Smooth muscle cell (in vitro differentiated cells): ENCODE data around the gene SNF8. TPM values are rescaled to one million over a fixed set of nuclear protein-coding genes. Genes with fewer than 3 reads are reported as not detected.

ENCODE experiments used
- DNase-seq: peaks from one replicate; lab custom pipeline; 2025; ENCODE audit not compliant: unreplicated experiment; lab: John Stamatoyannopoulos, UW
- H2AFZ ChIP-seq: fragments of 200-600 bp; sonication (generic); 2 replicates; pipeline ENCODE4 v1.6.0; 2016; ENCODE audit warnings: antibody characterized with exemption, low read depth, mild to moderate bottlenecking
- H3F3A ChIP-seq: fragments of 200-600 bp; sonication (generic); 2 replicates; pipeline ENCODE4 v1.6.0; 2017; ENCODE audit warnings: antibody characterized with exemption, low read depth
- H3K27ac ChIP-seq: fragments of 200-600 bp; sonication (generic); 2 replicates; pipeline ENCODE4 v1.5.1; 2016; ENCODE audit warnings: low read depth, mild to moderate bottlenecking
- H3K27me3 ChIP-seq: fragments of 200-600 bp; sonication (generic); 2 replicates; pipeline ENCODE4 v1.6.1; 2016; ENCODE audit warnings: low read depth, mild to moderate bottlenecking
- H3K36me3 ChIP-seq: fragments of 200-600 bp; sonication (generic); 2 replicates; pipeline ENCODE4 v1.5.1; 2016; ENCODE audit warnings: low read depth
- H3K4me1 ChIP-seq: fragments of 200-600 bp; sonication (generic); 2 replicates; pipeline ENCODE4 v1.5.1; 2016; ENCODE audit warnings: low read depth
- H3K4me2 ChIP-seq: fragments of 200-600 bp; sonication (generic); 2 replicates; pipeline ENCODE4 v1.6.0; 2016; ENCODE audit warnings: mild to moderate bottlenecking
- H3K4me3 ChIP-seq: fragments of 200-600 bp; sonication (generic); 2 replicates; pipeline ENCODE4 v1.5.1; 2016; ENCODE audit warnings: mild to moderate bottlenecking
- H3K79me2 ChIP-seq: fragments of 200-600 bp; sonication (generic); 2 replicates; pipeline ENCODE4 v1.6.0; 2016; ENCODE audit warnings: low read depth, mild to moderate bottlenecking
- H3K9ac ChIP-seq: fragments of 200-600 bp; sonication (generic); 2 replicates; pipeline ENCODE4 v1.6.0; 2016; ENCODE audit warnings: low read depth
- H3K9me3 ChIP-seq: fragments of 200-600 bp; sonication (generic); replicated peaks from 2 replicates; pipeline ENCODE4 v1.5.1; 2016; ENCODE audit warnings: low read depth
- H4K20me1 ChIP-seq: fragments of 200-600 bp; sonication (generic); 2 replicates; pipeline ENCODE4 v1.6.0; 2016; ENCODE audit warnings: low read depth
- WGBS: methylation state at CpG from one replicate; pipeline ENCODE4 v1.1.7; 2016; ENCODE audit warnings: low lambda C conversion rate; 5-methylcytosine and 5-hydroxymethylcytosine counted together
- polyA plus RNA-seq: library from polyadenylated mRNA; unstranded; fragments of >200 nt; fragmentation: Nextera tagmentation; extraction: Ambion mirVana; gene quantifications from 2 replicates; pipeline ENCODE4 v1.2.1, GENCODE V29; 2016
- total RNA-seq: library from RNA; depleted of rRNA; stranded (reverse); fragments of >200 nt; gene quantifications from 2 replicates; pipeline ENCODE4 v1.2.3, GENCODE V29; 2014
- TF ChIP-seq, protein P1 (sequence below): fragments of 200-600 bp; sonication (generic); IDR thresholded peaks from 2 replicates; pipeline ENCODE4 v1.5.1; 2017; ENCODE audit warnings: borderline replicate concordance, mild to moderate bottlenecking, antibody characterized with exemption; ENCODE audit not compliant: insufficient read depth, poor library complexity, severe bottlenecking

SNF8 gene, protein sequence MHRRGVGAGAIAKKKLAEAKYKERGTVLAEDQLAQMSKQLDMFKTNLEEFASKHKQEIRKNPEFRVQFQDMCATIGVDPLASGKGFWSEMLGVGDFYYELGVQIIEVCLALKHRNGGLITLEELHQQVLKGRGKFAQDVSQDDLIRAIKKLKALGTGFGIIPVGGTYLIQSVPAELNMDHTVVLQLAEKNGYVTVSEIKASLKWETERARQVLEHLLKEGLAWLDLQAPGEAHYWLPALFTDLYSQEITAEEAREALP
- total RNA-seq (69.0 and 69.6 TPM in 2 replicates), polyA plus RNA-seq (260 and 263 TPM in 2 replicates)

DNA sequence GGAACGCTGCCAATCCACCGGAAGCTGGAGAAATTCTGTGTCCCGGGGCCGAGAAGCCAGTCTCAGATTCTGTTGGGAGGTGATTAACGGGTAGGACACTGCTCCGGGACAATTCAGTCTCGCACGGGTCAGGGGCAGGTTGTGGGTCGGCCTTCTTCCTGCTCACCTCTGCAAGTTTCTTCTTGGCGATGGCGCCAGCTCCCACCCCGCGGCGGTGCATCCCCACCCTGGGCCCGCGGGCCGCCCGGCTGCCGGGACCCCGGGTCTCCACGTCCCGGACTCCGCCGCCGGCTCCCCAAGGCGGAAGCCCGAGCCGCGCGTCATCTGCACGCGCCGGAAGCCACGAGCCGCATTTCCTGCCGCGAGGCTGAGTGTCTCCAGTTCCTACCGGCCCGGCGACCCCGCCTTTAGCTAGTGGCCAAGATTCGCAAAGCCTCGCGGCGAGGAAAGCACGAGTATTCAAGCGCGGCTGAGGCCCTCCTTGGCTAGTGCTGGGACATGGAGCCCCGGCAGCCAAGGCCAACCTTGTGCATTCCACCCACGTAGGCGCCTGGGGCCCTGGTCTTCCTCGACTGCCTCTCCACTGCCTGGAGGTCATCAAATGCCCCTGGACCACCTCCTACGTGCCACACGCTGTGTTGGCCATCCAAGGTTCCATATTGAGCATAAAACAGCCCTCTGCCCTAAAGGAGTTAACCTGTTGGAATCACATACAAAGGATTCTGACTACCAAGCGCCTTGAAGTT, at the start of gene SNF8:
SNF8 (minus strand) TSS at position 328 of the 746 bp plus-strand sequence; CDS start at position 220, 108 bp downstream.
- TF ChIP-seq, protein P1, sequence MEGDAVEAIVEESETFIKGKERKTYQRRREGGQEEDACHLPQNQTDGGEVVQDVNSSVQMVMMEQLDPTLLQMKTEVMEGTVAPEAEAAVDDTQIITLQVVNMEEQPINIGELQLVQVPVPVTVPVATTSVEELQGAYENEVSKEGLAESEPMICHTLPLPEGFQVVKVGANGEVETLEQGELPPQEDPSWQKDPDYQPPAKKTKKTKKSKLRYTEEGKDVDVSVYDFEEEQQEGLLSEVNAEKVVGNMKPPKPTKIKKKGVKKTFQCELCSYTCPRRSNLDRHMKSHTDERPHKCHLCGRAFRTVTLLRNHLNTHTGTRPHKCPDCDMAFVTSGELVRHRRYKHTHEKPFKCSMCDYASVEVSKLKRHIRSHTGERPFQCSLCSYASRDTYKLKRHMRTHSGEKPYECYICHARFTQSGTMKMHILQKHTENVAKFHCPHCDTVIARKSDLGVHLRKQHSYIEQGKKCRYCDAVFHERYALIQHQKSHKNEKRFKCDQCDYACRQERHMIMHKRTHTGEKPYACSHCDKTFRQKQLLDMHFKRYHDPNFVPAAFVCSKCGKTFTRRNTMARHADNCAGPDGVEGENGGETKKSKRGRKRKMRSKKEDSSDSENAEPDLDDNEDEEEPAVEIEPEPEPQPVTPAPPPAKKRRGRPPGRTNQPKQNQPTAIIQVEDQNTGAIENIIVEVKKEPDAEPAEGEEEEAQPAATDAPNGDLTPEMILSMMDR: no peak
- Histone ChIP-seq H3K9ac (peak within 1 kb of the TSS; percentile 94), H3K27me3 (no peaks in the 10 kb centered on the region), H3K27ac (peak within 1 kb of the TSS; percentile 90), H3K36me3 (no peaks in the 10 kb centered on the region), H3K4me2 (peak within 1 kb of the TSS; percentile 97), H3K4me1 (peaks cover 11% of the 10 kb centered on the region), H4K20me1 (no peaks in the 10 kb centered on the region), H3F3A (no peaks in the 10 kb centered on the region), H3K9me3 (no peaks in the 10 kb centered on the region), H2AFZ (peak within 1 kb of the TSS; percentile 87), H3K4me3 (peak within 1 kb of the TSS; percentile 79), H3K79me2 (peaks cover 34% of the 10 kb centered on the region)
- peak; percentile 72 for DNase-seq
- 3% methylated on average over 47 of the region's 55 CpGs for WGBS

DNA sequence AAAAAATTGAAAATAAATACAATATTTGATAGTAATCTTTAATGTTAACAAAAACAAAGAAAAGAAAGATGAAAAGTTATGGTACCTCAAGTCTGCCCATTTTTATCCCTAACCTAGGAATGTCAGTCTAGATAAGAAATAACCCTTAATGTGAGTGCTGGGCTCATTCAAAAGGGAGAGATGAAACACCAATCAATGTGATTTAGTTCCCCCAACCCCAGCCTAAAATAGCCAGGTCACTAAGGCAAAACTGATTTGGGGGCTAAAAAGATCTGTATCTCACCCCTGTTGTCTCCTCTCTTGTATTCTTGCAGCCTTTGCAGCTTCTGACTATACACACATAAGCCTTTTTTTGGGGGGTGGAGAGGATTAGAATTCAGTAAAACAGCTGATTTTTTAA, 49.3 kb upstream of the SNF8 start:
- no peaks in the 10 kb centered on the region for H3K27me3 ChIP-seq

DNA sequence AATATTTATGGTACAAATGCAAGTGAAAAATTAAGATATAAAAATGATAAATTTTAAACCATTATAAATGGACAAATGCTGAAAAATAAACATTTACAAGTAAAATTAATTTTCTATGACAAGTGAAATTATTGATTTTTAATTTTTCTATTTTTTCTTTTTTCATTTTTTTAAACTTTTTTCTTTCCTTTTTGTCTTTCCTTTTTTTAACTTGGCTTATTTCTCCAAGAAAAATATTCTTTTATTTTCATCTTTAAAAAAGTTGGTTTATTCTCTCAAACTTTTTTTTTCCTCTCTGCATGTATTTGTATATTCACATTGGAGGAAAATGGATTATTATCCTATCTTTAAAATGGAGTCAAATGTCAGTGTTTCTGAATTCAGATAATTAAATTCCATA, 48.7 kb upstream of the SNF8 start:
- no peak for DNase-seq
- peak overlapping the region; percentile 75 for H3K4me2 ChIP-seq
- no peak overlapping the region for H3K9ac ChIP-seq
- H3K4me3 ChIP-seq: no peak overlapping the region
- TF ChIP-seq, protein P1: no peak
- H4K20me1 ChIP-seq: no peaks in the 10 kb centered on the region
- no peaks in the 10 kb centered on the region for H3K36me3 ChIP-seq
- H2AFZ ChIP-seq: no peak overlapping the region
- H3K79me2 ChIP-seq: peaks cover 47% of the 10 kb centered on the region
- H3K9me3 ChIP-seq: no peaks in the 10 kb centered on the region
- H3K27me3 ChIP-seq: no peaks in the 10 kb centered on the region
- peaks cover 47% of the 10 kb centered on the region for H3K4me1 ChIP-seq
- no peaks in the 10 kb centered on the region for H3F3A ChIP-seq
- H3K27ac ChIP-seq: no peak overlapping the region

More for the DNA sequence above, 49.3 kb upstream of the SNF8 start:
- Histone ChIP-seq H4K20me1 (no peaks in the 10 kb centered on the region), H3K4me2 (peak overlapping the region; percentile 95), H3K9ac (no peak overlapping the region), H3K79me2 (peaks cover 54% of the 10 kb centered on the region), H3K27ac (no peak overlapping the region), H3K36me3 (no peaks in the 10 kb centered on the region), H3K4me1 (peaks cover 47% of the 10 kb centered on the region), H3K9me3 (no peaks in the 10 kb centered on the region), H3K4me3 (no peak overlapping the region), H2AFZ (no peak overlapping the region), H3F3A (no peaks in the 10 kb centered on the region)
- no peak for DNase-seq
- TF ChIP-seq, protein P1: no peak
